ENCODE data around the gene TF.

GRCh38 chr3:133824961-133825485 lies 78.8 kb downstream of the TF start:
- no peak for TF ChIP-seq POLR2AphosphoS5 (IDR thresholded peaks at IDR 0.05; ENCODE audit: low read depth, low read length)
- no peak for TF ChIP-seq SIN3A (IDR thresholded peaks at IDR 0.05; ENCODE audit: borderline replicate concordance, insufficient read depth, low read length)
- no peak for TF ChIP-seq REST (IDR thresholded peaks at IDR 0.05; ENCODE audit: insufficient read depth in 1 of 2, low read depth in 2 of 2, low read length in 2 of 2)

Measured in PFSK-1 (cell line).